ENCODE data around the gene TSPO. TPM values are rescaled to one million over a fixed set of nuclear protein-coding genes. Genes with fewer than 3 reads are reported as not detected.

Gene TSPO
- total and polyA plus RNA-seq, 2 of the 13 experiments (the other 11 are each of a cell fraction or from before 2014, with no cell fraction given): 0.46 to 1.4 TPM

DNA sequence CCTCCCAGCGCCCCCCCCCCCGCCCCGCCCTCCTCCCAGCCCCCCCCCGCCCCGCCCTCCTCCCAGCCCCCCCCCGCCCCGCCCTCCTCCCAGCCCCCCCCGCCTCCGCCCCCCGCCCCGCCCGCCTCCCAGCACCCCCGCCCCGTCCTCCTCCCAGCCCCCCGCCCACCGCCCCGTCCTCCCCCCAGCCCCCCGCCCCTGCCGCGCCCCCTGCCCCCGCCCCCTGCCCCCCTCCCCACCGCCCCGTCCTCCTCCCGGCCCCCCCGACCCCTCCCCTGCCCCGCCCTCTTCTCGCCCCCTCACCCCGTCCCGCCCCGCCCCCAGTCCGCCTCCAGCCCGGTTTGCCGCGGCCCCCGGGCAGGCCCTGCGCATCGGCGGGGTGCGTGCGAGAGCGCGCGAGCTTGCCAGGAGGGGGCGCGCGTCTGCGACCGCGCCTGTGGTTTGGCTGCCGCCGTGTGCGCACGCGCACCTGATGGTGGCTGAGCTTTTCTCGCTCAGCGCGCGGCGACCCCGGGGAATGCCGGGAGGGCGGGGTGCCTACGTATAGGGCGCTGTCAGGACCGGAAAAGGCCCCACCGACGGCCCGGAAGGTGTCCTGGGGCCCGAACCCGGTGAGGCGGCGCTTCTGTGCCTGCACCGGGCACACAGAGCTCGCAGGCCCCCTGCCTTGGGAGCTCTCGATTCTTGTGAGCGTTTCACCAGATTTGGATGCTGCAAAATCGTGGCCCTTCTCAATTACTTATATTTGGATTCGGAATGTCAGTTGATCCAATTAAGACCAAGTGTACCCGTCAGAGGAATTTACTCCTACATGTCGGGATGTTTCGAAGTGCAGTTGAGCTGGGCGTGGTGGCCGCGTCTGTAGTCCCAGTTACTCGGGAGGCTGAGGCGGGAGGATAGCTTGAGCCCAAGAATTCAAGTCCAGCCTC lies 36.1 kb downstream of the TSPO start (continued):
- TF ChIP-seq, protein P1, sequence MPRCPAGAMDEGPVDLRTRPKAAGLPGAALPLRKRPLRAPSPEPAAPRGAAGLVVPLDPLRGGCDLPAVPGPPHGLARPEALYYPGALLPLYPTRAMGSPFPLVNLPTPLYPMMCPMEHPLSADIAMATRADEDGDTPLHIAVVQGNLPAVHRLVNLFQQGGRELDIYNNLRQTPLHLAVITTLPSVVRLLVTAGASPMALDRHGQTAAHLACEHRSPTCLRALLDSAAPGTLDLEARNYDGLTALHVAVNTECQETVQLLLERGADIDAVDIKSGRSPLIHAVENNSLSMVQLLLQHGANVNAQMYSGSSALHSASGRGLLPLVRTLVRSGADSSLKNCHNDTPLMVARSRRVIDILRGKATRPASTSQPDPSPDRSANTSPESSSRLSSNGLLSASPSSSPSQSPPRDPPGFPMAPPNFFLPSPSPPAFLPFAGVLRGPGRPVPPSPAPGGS (CRISPR knock-in tag; IDR thresholded peaks at IDR 0.05): 0 out of 2 replicates have a peak, but pooled peaks have one; percentile 58
- no peak for TF ChIP-seq THAP8 (CRISPR knock-in tag; IDR thresholded peaks at IDR 0.05; ENCODE audit: borderline replicate concordance)
- no peak for TF ChIP-seq ZC3H4 (CRISPR knock-in tag; IDR thresholded peaks at IDR 0.05; ENCODE audit: borderline replicate concordance)
- peak; percentile 58; the same call in 1 of the 2 replicates for TF ChIP-seq GFI1 (CRISPR knock-in tag; IDR thresholded peaks at IDR 0.05; ENCODE audit: borderline replicate concordance)
- TF ChIP-seq, protein P2, sequence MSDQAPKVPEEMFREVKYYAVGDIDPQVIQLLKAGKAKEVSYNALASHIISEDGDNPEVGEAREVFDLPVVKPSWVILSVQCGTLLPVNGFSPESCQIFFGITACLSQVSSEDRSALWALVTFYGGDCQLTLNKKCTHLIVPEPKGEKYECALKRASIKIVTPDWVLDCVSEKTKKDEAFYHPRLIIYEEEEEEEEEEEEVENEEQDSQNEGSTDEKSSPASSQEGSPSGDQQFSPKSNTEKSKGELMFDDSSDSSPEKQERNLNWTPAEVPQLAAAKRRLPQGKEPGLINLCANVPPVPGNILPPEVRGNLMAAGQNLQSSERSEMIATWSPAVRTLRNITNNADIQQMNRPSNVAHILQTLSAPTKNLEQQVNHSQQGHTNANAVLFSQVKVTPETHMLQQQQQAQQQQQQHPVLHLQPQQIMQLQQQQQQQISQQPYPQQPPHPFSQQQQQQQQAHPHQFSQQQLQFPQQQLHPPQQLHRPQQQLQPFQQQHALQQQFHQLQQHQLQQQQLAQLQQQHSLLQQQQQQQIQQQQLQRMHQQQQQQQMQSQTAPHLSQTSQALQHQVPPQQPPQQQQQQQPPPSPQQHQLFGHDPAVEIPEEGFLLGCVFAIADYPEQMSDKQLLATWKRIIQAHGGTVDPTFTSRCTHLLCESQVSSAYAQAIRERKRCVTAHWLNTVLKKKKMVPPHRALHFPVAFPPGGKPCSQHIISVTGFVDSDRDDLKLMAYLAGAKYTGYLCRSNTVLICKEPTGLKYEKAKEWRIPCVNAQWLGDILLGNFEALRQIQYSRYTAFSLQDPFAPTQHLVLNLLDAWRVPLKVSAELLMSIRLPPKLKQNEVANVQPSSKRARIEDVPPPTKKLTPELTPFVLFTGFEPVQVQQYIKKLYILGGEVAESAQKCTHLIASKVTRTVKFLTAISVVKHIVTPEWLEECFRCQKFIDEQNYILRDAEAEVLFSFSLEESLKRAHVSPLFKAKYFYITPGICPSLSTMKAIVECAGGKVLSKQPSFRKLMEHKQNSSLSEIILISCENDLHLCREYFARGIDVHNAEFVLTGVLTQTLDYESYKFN (CRISPR knock-in tag; conservative IDR thresholded peaks at IDR 0.05): peak; percentile 55
- peak; percentile 73; the same call in 2 of the 3 replicates for TF ChIP-seq MXI1 (IDR thresholded peaks at IDR 0.05; ENCODE audit: borderline replicate concordance, low read depth, low read length)
- TF ChIP-seq TFAP4 (IDR thresholded peaks at IDR 0.05; ENCODE audit: borderline replicate concordance, low read depth): peak; percentile 8; the same call in 1 of the 2 replicates
- TF ChIP-seq ZNF7 (CRISPR knock-in tag; IDR thresholded peaks at IDR 0.05): no peak
- TF ChIP-seq ZNF724P (CRISPR knock-in tag; IDR thresholded peaks at IDR 0.05; ENCODE audit: borderline replicate concordance): no peak
- TF ChIP-seq JUNB (CRISPR knock-in tag; IDR thresholded peaks at IDR 0.05; ENCODE audit: borderline replicate concordance): no peak
- no peak for TF ChIP-seq ZBTB26 (CRISPR knock-in tag; IDR thresholded peaks at IDR 0.05; ENCODE audit: borderline replicate concordance)

Data from HepG2 (cell line).